Measurements from ENCODE around the gene TEX2.
"Not testable (repeated sequence)": the region's sequence is repeated elsewhere in the genome, so short reads cannot be mapped to it uniquely, and the experiment has no call there.

TEX2 gene

DNA sequence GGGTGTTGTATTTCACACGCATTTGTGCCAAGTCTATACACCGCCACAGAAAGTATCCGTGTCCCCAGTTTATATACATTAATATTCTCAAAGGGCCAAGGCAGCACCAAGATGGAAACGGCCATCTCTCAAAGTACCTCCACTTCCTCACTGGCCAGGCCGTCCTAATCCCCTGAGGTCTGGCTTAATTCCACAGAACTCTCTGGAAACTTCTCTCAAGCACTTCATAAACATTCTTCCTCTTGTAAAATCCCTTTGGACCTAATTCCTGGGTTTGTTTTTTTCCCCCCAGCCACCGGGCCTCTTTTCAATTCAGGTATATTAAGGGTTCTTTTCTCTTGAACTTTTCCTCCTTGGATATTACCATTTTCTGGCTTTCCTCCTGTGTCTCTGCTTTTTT lies 128.1 kb downstream of the TEX2 start:
- DNase-seq (ENCODE audit: low read depth), result no peak

DNA sequence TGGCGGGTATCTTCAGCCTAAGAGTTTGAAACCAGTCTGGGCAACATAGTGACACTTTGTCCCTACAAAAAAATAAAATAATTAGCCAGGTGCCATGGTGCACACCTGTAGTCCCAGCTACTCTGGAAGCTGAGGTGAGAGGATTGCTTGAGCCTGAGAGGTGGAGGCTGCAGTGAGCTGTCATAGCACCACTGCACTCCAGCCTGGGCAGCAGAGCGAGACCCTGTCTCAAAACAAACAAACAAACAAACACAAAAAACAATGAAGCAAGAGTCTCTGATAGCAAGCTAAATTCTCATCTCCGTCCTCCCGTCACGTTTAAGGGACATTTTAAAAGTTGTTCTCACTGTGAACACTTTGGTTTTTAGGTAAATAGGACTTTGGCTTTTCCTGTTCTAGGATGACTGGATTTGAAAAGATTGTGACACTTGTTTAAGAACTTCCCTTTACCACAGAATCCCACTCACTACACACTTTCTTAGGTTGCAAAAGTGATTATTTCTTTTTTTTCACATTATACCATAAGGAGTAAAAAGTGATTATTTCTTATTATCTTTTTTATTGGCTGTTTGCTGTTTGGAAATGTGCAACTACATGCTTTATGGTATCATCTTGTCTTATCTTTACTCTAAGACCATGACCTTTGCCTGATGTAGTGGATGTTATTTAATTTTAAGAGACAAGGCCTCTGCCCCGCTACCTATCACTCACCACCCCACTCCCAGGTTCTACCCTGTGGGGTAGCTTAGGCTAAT lies 128.7 kb downstream of the TEX2 start:
- DNase-seq (ENCODE audit: low read depth), result no peak

DNA sequence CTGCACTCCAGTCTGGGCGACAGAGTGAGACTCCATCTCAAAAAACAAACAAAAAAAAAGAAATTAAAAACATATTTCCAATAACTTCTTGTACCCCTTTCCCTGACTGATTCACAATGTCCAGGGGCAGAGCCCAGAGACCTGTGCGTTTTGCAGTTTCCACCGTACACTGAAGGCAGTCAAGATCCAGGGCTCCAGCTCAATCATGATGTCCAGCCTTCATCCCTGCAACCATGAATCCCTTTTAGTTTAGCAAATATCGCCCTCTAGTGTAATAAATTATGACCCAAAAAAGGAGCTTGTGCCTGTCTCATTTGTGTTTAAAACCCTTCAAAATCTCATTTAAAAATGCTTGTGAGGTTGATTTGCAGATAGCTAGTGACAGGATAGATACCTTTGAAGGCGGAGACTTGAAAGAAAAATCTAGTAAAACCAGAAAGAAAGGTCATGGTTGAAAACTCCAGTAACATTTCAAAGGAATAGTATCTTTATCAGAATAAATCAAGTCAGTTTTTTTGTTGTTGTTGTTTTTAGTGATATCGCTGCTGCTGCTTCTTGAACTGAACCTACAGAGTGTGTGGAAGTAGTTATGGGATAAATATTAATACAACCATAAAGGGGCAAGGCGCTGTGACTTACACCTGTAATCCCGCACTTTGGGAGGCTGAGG lies 129.4 kb downstream of the TEX2 start:
- DNase-seq (ENCODE audit: low read depth), result no peak

DNA sequence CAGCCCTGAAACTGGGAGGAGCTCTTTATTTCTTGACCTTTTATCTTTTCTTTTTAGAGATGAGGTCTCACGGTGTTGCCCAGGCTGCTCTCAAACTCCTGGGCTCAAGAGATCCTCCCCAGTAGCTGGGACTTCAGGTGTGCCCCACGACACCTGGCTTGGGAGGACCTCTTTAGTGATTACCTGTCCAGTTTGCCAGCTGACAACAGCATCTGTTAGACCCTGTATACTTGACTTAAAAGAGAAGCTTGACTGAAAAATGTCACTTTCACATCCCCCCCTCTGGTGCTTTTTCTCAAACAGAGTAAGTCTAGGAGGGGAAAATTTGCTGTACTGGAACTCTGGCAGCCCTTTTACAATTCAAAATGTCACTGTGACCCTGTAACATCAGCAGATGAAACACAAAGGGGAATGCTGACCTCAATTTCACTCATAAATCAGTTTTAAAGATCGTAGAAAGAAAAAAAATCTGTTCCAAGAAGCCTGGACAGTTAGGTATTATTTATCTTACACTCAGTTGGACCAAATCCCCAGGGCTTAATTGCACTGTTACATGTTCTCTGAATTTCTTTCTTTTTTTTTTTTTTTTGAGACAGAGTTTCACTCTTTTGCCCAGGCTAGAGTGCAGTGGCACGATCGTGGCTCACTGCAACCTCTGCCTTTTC lies 131.3 kb downstream of the TEX2 start:
- no peak for DNase-seq (ENCODE audit: low read depth)

DNA sequence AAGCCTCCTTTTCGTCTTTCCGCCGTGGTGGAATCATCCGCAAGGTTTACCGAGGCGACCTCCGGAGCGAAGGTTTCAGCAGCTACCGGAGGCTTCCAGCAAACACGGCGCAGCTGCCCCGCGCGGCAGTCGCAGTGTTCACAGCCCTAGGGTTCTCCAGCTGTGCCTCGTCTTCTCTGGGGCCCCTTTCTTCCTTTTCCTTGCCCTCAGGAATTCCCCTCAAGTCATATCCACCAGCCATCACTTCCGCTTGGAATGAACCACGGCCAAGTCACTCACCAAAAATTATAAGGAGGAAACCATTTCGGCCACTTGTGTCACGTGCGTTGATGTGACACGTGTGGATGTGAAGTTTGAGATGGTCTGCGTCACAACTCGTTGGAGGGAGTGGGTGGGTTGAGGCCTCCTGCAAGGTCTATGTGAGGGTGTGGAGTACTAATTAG lies 132.5 kb downstream of the TEX2 start:
- no peak for DNase-seq (ENCODE audit: low read depth)

DNA sequence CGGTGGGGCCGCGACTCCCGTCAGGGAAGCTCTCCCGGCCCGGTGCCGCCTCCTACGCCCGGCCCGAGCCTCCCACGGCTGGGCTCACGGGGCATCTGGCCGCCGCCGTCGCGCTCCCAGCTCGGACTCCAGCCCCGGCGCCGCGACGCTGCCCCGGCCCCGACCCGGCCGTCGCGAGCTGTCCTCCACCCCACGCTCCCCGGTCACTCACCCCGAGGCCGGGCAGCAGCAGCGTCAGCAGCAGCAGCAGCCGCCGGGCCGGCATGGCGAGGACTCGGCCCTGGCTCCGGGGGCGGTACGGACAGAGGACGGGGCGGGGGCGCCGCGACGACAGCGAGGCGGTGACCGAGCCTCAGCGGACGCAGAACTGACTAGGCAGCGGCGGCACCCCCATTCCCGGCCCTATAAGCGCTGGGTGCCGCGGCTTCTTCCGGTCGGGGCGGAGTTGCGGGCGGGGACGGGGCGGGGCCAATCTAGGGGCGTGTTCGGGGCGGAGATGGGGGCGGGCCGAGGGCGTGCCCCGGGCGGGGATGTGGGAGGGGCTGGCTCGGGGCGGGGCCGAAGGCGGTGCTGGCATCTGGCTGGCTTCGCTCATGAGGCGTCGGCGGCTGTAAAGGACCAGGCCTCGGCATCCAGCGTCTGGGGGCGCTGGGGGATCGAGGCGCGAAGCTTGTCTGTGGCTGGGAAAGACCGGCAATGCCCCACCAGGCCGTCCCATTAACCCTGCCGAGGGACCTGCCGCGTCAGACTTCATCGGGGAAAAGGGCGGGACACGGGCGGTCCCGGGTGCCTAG lies 133.1 kb downstream of the TEX2 start, which contains the start of gene ERN1:
TSS of gene ERN1 (minus strand) at position 380 of the 794 bp plus-strand sequence. CDS start at position 265, 115 bp downstream.
- peak; percentile 83 for DNase-seq (ENCODE audit: low read depth)

DNA sequence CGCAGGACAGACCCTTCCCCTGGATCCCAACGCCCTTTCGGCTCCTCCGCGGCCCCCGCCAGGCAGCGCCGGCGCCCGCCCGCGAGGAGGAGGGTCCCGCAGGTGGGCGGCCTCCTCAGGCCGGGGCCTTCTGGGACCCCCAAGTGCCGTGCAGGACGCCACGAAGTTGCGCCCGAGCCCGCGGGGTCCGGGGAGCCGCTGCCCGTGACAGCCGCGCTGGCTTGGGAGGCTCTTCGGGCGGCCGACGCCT lies 133.6 kb downstream of the TEX2 start:
- DNase-seq (ENCODE audit: low read depth), result no peak

DNA sequence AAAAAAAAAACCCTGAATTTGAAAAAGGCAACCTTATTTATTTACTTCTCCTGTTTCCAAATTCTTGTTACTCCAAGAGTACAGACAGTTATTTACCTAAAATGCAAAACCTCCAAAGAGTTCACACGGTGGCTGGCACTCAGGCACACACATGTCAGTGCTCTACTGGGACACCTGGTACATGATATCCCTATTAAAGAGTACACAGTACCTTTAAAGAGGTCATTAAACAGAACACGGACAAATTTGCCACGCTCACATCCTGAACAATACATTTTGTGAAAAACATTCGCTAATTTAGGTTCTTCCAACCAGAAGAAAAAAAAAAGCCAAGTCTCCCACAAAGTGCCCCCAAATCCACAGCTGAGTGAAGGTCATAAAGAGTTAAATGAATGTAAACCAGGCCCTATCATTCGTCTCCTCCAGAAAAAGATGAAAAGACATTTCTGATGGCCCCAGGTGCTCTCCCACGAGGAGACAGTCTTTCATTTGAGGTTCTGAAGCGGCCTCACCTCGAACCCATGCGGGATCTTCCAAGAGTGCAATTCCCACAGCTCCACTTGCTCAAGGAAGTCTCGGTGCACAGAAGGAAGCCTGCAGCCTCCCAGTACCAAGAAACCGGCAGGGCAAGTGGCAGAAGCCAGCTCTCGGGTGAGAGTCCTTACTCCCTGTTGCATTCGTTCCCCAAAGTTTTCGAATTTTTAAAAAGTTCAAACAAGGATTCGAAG lies 134.1 kb downstream of the TEX2 start:
- no peak for DNase-seq (ENCODE audit: low read depth)

DNA sequence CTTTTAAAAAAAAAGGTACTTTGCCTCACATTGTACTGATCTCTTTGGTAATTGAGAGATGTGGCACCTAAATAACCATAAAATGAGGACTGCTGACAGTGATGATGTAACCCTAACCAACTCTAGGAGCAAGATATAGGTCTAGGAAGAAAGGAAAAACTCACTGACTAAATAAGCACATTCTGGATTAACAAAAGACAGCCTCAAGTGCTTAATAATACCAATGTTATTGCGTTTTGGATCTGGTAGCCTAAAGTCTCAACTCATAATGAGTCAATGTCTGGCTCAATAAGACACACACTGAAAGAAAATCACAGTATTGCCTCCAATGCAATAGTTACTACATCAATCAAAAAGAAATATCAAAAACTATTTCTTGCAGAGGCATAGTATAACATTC lies 136.1 kb downstream of the TEX2 start:
- no peak for DNase-seq (ENCODE audit: low read depth)

DNA sequence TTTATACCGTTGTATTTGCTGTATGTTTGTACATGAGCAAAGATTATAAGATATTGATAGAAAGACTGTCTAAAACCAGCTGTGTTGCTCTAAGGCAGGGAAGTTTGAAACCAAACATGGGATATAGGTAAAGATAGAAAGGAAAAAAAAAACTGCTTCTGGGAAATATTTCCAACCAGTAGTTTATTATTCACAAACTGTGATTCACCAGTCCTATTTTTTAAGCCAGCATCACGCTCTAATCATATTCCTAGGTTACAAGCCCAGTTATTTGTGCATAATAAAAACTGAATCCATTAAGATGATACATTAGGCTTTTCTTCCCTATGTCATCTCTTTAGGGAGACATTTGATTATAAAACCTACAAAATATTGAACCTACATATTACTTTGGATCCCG lies 137.1 kb downstream of the TEX2 start:
- no peak for DNase-seq (ENCODE audit: low read depth)

DNA sequence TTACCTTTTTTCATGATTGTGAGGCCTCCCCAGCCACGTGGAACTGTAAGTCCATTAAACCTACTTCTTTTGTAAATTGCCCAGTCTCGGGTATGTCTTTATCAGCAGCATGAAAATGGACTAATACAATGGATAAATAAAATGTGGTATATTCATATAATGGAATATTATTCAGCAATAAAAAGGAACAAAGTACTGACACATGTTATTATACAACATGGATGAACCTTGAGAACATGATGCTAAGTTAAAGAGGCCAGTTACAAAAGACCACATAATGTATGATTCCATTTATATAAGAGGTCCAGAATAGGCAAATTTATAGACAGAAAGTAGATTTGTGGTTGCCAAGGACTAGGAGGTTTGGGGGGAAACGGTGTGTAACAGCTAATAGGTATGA lies 138.5 kb downstream of the TEX2 start:
- no peak for DNase-seq (ENCODE audit: low read depth)

DNA sequence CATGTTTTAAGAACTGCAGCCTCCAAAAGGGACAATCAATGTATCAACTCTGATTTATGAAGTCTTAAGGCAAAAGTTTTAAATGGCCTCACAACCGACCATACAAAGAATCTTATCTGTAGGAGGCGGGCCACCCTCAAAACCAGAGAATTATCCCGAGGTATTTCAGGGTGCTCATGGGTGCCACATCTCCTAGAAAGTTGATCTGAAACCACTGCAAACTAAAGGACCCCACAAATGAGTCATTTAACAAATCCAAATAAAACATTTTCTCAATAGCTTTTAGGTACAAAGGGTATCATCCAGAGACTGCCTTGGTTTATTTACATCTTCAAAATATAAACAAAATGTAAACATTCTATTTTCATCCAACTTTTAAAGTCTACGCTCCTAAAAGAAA lies 139.9 kb downstream of the TEX2 start:
- no peak for DNase-seq (ENCODE audit: low read depth)

DNA sequence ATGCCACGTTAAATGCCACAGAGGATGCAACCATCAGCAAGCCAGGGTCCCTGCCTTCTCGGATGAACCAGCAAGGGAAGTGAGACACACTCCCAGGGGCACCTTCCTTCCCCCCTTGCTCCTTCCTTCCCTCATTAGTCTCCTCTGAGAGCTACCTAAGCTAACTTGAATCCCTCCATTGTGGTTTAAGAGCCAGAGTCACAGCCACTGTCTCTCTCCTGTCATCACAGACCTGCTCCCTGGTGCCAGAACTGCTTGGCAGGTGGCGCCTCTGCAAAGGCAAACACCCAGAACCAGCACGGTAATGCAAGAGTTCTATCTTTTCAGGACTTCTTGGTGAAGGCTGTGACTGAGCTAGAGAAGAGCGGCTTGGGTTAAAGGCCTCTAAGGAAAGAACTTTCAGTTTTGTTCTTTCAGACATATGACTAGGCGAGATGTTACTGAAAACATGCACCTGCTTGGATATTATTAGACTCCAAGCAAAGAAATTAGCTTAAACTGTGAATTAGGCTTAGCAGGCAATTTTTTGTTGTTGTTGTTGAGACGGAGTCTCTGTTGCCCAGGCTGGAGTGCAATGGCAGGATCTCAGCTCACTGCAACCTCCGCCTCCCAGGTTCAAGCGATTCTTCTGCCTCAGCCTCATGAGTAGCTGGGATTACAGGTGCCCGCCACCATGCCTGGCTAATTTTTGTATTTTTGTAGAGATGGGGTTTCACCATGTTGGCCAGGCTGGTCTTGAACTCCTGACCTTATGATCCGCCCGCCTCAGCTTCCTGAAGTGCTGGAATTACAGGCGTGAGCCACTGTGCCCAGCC lies 141.9 kb downstream of the TEX2 start:
- DNase-seq (ENCODE audit: low read depth), result not testable (repeated sequence)

DNA sequence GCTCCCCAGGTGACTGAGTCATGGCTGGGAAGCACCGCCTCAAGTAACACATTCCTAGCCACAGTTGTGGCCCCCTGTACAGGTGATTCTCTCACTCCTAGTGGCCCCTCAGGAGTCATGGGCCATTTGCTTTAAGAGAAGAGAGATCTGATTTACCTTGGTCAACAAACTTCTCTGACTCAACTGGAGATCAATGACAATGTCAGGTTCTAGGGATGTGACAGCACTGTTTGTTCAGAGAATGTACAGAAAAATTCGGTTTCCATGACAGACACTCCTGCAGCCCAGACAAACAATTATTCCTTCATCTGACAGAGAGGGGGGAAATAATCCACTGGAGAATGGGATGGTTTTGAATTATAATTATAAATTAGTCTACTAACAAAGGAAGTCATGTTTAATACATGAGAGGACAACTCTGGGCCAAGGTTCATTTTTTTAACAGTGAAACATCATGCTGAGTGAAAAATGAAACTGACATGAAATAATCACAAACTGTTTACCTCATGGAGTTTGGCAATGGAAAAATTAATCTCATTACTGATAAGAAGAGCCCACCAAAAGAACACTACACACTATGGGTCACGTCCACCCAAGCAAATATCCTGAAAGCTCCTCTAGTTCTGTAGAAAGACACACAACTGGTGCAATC lies 142.8 kb downstream of the TEX2 start:
- no peak for DNase-seq (ENCODE audit: low read depth)

DNA sequence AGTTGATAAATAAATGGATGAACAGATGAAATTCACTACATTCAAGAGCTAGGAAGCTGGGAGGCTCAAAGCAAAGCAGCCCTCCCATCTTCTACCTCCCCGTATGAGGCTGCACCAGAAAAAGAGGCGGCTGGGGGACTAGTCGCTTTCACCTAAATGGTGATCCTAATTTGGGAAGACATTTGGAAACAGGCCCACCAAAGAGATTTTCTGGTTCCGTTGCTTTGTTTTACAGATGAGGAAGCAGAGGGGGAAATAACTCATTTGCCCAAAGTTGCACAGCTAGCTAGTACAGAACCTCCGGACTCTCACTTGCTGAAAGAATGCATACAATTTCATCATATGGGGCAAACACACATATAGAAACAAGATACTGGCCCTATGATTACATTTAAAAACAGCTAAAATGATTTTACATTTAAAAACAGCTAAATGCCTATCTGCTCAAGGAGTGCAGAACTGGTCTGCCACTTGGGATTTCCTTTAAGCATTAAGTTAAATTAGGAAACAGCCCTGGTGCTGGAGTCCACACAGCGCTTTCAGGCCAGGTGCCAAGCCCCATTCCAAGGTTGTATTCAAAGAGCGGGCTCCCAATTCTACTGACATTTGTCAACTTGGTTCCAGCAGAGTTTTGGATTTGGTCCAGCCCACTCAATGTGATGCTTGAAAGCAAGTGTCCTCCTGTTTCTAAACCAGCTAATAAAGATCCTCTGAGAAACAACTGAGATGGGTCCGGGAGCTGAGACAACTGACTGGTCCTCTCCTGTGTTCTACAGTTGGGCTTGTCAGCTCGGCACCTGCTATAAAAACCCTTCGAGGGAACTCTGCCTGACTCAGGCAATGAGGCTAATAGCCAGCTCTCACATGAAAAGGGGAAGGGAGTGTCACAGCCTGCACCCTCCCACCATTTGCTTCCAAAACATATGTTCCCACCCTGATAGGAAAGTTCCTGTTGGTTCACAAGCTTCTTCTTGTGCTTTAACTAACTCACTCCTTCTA lies 144.8 kb downstream of the TEX2 start:
- DNase-seq (ENCODE audit: low read depth), result no peak

DNA sequence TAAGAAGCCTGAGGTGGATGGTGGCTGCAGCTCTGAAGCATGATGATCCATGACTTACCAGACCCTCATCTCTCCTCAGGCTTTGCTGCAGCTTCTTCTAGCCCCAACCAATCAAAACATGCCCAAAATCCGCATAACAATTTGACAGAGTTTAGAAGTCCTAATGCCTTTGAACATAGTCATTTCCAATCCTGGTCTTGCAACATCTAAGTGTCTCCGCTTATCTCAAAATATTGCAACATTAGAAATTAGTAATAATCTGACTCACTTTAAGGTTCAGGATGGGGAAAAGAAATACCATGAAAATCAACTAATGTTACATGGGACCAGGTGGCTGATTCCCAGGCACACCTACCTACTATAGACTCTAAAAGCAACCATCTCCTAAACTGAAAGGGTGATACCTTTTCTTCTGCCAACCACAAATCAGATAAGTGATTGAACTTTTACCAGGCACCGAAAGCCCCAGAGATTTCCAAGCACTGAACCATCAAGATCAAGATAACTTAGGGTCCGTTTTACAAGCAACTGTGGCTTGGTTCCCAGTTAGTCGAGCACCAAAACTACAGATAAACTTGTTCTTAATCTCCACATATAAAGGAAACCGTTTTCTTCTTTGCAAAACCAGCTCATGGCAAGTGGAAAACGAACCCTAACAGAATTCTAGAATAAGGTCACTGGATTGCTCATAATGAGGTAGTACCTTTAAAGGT lies 147.1 kb downstream of the TEX2 start:
- peak; percentile 57 for DNase-seq (ENCODE audit: low read depth)

DNA sequence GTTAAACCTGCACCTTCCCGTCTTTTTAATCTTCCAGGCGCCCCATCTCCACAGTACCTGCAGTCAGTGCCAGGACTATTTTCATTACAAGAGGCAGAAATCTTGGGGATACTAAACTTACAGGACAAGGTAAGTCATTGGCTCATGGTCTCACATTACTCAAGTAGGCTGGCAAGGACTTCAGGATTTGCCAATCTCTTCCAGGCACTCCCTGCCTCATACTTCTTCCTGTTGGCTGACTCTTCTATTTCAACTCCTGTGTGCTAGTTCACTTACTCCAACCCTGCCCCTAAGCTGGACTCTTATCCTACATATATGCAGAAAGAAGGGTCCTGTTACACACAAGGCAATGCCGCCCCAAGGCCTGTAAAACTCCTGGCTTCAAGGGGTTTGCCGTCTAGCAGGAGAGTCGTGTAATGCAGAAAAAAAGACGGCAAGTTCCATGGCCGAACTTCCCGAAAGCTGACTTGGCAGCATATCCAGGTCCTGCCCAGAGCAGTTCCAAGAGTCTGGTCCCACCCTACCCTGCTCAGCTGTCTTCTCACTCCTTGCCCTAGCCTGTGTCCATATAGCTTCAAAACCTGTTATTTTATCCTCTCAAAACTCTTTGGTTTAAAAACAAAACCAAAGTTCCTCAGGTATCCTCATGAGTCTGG lies 147.9 kb downstream of the TEX2 start:
- DNase-seq (ENCODE audit: low read depth), result no peak

DNA sequence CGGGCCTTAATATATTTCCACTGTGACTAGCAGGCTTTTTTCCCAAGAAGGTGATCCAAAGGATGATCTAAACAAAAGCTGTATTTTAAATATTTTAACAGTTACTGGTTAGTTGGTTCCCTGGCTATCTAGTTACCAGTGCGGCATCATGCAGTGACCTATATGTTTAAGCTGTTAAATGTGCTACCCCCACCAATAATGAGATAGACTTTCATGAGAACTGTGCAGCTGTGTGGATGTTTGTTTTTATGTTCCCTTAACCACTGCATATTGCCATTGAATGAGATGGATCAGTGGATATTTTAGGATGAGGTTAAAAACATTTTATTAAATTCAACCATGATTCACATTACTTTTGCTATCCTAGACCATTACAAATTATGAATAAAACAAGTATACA lies 150.1 kb downstream of the TEX2 start:
- DNase-seq (ENCODE audit: low read depth), result no peak

Data from stromal cell of bone marrow (primary cell).